ENCODE results near the gene RNASE8.

The RNASE8 gene

DNA sequence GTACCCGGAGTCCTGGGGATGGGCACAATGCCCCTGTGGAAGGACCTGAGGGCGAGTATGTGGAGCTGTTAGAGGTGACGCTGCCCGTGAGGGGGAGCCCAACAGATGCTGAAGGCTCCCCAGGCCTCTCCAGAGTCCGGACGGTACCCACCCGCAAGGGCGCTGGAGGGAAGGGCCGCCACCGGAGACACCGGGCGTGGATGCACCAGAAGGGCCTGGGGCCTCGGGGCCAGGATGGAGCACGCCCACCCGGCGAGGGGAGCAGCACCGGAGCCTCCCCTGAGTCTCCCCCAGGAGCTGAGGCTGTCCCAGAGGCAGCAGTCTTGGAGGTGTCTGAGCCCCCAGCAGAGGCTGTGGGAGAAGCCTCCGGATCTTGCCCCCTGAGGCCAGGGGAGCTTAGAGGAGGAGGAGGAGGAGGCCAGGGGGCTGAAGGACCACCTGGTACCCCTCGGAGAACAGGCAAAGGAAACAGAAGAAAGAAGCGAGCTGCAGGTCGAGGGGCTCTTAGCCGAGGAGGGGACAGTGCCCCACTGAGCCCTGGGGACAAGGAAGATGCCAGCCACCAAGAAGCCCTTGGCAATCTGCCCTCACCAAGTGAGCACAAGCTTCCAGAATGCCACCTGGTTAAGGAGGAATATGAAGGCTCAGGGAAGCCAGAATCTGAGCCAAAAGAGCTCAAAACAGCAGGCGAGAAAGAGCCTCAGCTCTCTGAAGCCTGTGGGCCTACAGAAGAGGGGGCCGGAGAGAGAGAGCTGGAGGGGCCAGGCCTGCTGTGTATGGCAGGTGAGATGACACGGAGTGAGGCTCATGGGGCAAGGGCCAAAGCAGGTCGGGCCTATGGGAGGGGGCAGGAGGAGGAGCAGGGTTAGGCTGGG lies 17.0 kb downstream of the RNASE8 start:
- no peak for DNase-seq

DNA sequence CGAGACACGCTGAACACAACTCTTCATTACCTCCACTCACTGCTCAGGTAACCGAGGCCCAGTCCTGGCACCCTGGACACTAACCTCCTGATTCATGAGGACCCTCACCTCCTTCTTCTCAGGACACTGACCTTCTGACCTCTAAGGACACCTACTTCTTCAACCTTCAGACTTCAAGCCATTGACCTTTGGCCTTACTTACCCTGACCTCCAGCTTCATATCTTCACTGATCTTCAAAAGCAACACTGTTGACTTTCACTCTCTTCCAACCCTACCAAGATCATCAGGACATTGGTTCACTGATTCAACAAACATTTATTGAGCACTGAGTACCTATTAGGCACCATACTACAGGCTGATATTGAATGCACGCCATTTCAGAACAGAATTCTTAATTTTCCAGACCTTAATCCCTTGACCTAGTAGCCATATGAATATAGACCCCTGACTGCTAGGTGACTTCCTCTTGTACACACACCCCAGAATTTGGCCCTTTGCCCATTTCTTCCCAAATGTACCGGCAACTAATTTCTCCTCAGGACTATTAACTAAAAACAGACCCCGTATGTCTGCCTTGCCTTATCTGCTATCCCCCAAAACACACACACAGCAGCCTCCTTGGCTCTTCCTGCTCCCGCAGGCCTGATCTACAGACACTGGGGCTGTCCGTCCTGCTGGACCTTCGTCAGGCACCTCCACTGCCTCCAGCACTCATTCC lies 18.3 kb downstream of the RNASE8 start:
- no peak for DNase-seq

DNA sequence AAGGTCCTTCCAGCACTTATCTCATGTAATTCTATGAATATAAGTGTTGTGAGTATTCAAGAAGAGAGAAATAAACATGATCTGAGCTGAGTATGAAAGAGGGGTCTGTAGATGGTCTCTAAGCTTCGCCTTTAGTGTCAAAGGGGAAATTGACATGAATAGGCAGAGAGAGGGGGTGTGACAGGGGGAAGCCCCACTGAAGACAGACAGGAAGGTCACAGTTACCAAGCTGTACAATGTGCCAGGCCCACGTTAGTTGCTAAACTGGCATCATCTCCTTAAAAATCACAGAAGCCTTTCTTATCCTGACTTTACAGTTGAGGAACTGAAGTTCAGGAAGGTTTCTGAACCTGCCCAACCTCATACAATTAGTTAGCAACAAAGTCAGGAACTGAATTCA lies 20.1 kb downstream of the RNASE8 start:
- no peak for DNase-seq

DNA sequence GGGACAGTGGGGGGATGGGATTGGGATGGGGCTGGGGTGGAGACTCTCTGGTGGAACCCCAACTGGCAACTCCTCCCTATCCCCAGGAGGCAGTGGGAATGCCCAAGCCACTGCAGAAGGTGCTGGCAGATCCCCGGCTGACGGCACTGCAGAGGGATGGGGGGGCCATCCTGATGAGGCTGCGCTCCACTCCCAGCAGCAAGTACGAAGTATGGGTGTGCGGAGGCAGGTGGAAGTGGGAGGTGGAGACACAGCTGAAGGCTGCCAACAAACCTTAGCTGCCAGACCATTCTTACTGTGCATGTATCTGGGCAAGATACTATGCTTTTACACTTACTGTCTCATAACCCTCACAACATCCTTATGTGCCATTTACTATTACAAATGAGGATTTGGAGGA lies 20.7 kb downstream of the RNASE8 start:
- DNase-seq = no peak

DNA sequence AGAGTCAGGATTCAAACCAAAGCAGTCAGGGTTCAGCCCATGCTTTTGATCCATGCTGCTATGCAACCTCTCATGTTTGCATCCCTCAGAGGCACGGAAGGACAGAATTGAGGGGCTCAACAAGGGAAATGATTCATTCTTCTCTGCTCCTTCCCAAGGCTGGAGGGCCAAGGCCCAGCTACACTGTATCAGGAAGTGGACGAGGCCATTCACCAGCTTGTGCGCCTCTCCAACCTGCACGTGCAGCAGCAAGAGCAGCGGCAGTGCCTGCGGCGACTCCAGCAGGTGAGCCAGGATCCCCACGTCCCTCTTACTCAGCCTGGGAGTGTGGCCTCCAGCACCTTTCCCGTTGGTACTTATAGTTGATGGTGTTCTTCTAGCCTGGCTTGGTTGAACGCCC lies 21.1 kb downstream of the RNASE8 start:
- no peak for DNase-seq

- no peak for DNase-seq
Measured at GRCh38 chr14:21081521-21082142, 24.0 kb downstream of the RNASE8 start.

DNA sequence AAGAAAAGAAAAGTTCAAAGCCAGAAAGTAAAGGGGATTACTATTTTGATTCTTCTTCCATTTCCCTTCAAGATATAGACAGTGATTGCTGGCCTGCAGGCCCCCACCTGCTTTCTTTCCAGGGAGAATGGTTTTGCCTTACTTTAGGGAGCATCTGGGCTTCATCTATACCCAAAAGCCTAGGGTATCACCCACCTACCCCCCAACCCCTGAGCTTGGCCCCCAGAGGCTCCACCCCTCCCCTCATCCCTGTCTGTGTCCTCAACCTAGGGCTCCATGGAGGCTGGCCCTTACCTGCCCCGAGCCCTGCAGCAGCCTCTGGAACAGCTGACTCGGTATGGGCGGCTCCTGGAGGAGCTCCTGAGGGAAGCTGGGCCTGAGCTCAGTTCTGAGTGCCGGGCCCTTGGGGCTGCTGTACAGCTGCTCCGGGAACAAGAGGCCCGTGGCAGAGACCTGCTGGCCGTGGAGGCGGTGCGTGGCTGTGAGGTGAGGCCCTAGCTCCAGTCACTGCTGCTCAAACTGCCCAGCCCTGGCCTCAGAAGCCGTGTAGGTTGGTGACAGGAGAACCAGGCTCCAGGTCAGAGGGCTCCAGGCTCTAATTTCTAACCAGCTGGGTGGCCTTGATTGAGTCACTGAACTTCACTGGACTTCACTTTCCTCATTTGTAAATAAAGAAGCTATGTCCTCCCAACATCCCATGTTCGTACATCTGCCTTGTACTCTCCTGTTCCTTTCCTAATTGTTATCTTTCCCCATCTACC lies 26.1 kb downstream of the RNASE8 start:
- no peak for DNase-seq

DNA sequence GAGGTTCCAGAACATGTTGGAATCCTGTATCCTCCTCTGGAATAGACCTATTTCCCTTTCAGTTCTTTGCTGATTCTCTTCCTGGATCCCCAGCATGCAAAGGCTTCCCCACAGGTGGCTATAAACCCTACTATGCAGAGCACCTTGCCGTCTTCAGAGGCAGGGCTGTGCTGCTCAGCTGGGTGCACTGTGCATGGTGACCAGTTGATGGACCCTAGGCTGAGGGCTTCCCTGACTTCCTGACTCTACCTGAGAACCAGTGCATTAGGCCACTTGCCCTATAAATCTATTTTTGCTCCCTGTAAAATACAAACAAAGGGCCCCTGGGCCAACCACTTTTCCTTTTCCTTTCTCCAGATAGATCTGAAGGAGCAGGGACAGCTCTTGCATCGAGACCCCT lies 26.8 kb downstream of the RNASE8 start:
- DNase-seq = no peak

DNA sequence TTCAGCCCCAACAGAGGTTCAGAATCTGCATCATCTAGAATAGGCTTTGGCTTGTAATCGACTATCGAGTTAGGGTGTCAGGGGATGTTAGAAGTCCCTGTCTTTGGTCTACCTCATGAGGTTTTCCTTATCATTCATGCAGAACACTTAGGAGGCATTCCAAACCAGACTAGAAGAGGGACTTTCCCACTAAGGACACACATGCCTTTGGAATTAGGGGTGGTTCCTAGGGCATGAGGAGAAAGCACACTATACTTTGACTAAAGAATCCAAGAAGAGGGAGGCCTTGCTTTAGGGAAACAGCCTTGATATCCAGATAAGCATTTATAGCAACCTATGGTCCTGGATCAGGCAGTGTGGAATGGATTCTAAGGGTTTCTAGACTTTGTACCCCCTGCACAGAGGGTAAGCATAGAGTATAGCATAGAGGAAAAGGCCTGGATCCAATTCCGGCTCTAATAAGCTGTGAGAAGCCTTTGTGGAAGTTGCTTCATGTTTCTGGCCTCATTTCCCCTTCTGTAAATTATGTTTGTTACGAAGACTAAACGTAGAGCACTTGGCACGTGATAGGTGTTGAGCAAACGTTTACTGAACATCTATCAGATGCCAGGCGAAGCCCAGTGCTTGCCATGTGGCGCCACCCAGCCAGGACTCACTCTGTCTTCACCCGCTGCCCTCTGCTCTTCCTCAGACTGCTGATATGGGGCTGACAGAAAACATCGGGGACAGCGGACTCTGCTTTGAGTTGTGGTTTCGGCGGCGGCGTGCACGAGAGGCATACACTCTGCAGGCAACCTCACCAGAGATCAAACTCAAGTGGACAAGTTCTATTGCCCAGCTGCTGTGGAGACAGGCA lies 27.6 kb downstream of the RNASE8 start:
- no peak for DNase-seq

GRCh38 chr14:21086908-21087293 lies 29.3 kb downstream of the RNASE8 start:
- DNase-seq = no peak

- peak; percentile 34 for DNase-seq
Measured at GRCh38 chr14:21087294-21088091, 29.9 kb downstream of the RNASE8 start.

DNA sequence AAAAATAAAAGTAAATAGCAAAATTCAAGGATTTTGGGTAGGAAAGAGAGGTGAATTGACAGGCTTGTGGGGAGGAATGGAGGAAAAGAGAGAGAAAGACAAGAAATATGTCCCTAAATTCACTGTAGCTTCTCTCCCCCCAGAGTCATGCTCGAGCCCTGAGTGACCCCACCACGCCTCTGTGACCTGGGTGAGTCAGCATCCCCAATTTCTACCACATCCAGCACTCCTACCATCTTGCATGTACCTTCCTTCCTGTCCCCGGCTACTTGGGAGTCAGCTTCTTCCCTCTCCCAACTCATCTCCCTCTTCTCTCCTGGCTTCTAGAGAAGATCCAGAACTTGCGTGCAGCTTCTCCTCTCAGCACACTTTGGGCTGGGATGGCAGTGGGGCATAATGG lies 31.1 kb downstream of the RNASE8 start:
- DNase-seq = no peak

DNA sequence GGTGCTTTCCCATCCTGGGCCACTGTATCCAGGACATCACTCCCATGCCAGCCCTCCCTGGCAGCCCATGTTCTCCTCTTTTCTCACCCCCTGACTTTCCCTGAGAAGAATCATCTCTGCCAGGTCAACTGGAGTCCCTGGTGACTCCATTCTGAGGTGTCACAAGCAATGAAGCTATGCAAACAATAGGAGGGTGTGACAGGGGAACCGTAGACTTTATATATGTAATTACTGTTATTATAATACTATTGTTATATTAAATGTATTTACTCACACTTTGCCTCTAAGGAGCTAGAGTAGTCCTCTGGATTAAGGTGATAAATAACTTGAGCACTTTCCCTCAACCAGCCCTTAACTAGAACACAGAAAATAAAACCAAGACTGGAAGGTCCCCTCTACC lies 31.6 kb downstream of the RNASE8 start:
- no peak for DNase-seq

DNA sequence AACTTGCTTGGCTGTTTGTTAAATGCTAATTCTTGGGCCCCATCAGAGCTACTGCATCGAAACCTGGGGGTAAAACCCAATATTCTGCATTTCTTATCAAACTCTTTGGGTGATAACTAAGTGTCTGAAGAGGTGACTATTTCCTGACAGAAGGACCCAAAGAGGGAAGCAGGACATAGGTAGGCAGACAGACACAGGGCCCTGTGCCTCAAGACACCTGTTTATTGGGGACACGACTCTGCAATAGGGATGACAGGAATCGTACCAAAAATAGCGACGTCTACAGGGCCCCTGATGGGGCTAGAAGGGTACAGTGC lies 32.2 kb downstream of the RNASE8 start:
- no peak for DNase-seq

DNA sequence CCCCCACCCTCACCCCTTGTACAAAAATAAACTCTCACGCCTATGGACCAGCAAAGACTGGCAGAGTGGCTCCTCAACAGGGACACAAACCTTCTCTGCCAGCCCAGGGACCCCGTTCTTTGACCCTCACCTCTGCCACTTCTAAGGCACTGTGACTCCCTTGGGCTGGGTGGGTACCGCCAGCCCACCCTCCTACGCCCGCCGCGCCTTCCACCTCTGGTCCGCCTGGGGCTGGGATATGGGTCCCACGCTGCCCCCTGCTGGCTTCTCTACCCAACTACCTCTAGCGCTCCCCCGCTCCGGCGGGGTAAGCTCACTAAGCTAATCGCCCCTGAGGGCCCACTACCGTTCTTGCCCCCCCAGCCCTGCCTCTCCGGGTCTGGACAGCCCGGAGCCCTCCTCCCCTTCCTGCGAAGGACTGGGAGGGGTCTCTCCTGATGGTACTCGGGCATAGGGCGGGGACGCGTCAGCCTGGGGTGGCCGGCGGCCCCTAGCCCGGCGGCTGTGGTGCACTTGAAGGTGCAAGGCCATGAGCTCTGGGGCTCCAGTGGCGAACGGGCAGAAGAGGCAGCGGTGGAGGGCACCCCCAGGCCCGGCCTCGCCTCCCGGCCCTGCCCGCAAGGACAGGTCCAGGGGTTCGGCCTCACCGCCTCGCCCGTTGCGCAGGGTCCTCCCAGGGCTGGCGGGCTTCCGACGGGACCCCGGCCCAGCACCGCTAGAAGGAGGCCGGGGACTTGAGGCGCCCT lies 32.7 kb downstream of the RNASE8 start:
- peak; percentile 58 for DNase-seq

- DNase-seq = no peak
Measured at GRCh38 chr14:21090940-21091663, 33.5 kb downstream of the RNASE8 start.

GRCh38 chr14:21091821-21092272 lies 34.2 kb downstream of the RNASE8 start:
- DNase-seq = no peak

DNA sequence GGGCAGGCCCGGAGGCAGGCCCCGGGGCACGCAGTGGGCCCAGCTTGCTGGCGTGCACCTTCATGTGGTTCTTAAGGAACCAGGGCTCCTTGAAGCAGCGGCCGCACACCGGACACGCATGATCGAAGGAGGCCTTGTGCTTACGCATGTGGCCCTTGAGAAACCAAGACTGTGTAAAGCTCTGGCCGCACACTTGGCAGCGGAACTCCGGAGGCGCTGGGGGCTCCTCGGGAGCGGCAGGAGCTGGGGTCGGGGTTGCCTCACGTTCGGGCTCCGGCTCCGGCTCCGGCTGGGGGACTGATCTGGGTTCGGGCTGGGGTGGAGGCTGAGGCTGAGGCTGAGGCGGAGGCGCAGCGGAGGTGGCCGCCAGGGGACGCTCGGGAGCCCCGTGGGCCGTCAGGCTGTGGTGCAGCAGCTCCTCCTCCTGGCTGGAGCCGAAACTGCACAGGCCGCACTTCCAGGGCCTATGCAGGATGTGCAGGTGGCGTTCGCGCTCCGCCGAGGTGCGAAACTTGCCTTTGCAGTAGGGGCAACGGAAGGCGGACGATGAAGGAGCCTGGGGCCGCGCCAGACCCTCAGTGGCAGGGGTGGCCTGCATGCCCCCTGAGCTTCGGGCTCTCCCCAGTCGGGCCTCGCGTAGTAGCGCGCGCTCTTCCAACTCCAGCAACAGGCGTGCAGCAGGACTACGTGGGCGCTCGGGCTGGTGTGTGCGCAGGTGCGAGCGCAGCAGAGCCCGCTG lies 34.8 kb downstream of the RNASE8 start:
- DNase-seq = peak; percentile 95

GRCh38 chr14:21093018-21093417 lies 35.4 kb downstream of the RNASE8 start:
- no peak for DNase-seq

Measured in activated CD4-positive, CD25-positive, alpha-beta regulatory T cell treated with anti-CD3 and anti-CD28 coated beads, Interleukin-2, amount 50 U/mL, for 72 hours (primary cell).